ENCODE data around the gene ABLIM2.

Gene ABLIM2

DNA sequence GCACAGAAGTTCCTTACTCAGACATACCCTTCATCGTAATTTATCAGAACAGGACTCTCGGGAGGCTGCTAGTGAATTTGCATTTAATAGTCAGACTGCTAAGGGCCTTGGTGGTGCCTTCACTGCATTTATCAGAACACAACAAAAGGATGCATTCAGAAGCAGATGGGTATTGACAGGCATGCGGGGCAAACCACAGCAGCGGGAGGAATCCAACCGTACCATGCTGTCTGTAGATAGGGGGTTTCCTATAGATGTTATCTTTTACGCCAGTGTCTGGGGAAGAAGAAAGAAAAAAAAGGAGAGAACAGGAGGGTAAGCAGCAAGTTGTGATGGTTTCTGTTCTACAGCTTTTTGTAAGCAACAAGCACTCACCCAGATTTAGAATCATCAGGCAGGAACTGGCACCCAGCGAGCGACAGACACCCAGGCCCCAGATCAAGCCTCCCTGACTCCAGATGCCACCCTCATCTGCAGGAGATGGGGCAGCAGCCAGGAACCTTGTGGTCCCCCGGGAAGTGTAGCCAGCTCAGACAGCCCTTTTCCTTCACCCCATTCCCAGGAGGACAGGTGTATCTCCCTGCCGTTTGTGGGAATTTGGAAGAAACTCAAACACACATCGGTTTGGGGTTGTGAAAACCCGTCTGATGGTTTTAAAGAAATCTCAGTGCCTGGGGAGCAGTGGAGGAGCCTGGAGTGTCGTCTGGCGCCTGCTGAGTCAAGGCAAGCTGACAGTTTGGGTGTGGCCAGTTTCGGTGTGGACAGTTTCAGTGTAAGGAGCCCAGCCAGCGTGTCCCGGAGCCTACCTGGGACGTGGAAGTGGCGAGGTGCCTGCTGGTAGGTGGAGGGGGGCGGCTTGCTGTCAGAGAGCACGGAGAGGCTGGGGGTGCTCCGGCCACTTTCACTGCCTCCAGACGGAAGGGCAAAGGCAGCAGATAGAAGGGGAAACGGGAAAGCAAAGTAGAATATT is 138.9 kb downstream of the ABLIM2 start:
- DNase-seq, result no peak

DNA sequence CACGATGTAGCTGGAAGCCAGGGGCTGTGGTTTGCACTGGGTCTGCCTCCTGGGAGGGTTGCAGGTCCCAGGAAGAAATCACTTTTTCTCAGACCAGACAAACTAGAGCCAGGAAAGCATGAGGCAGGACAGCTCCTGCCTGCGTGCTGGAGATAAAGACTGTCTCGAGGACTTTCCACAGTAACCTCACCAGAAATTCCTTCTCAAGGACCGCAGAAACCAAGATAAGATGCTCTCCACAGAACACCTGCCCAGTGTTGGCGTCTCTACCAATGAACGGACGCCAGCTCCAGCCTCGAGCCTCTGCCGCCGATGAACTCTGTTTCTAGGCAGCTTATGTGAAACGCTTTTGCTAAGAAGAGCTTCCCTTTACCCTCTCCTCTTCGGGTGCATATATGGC is 142.1 kb downstream of the ABLIM2 start:
- no peak for DNase-seq

DNA sequence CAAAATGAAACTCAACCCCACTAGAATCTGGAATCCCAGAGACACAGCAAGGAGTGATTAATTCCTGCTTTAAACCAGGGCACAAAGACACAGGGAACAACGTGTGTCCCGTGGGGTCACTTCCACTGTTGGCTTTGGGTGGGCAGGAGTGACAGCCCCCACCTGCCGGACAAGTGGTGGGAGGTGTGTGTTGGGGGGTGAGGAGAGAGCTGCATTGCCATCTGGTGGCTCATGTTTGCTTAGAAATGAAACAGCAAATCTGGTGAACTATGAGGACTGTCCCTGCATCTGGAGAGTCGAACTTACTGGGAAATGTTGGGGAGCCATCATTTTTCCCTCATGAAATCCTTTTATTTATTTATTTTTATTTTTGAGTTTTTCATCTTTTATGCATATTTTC is 143.1 kb downstream of the ABLIM2 start:
- DNase-seq, result no peak

DNA sequence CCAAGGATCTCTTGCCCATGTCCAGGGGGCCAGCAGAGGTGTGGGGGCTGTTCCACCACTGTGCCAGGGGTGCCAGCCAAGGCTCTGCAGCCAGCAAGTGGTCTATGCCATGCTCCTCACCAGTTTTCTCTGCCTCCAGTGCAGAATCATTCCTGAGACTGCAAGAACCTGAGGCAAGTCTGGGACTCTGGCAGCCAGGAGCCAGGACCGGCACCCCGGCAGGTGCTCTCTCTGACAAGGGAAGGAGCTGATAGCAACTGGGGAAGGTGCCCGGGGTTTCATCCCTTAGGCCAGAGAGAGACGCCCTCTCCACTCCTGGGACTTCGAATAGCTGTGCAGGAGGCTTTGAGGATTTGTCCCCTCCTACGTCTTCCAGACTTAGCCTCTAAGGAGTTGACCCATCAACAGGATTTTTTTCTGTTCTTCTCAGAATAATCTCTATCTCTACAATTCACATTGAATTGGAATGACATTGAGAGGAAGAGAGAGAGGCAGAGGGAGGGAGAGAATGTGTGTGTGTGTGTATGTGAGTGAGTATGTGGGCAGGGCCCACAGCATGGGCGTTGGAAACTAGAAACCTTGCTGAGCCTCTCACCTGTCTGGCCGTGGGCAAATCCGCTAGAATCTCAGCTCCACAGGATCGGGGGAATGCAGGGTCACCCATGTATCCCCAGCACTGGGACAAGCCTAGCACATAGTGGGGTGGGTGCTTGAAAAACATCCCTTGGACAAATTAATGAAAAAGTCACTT is 144.5 kb downstream of the ABLIM2 start:
- no peak for DNase-seq

DNA sequence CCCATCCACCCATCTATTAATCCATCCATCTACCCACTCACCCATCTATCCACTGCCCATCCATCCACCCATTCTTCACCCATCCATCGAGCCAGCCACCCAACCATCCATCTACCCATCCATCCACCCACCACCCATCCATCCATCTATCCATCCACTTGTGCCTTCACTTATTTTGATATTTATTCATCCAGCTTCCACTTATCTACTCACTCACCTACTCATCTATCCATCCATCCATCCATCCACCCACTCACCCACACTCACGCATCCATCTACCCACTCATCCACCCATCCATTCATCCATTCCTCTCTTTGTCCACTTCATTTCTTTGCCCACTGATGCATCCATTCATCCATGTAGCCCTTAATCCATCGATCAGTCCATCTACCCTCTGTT is 146.1 kb downstream of the ABLIM2 start:
- no peak for DNase-seq

DNA sequence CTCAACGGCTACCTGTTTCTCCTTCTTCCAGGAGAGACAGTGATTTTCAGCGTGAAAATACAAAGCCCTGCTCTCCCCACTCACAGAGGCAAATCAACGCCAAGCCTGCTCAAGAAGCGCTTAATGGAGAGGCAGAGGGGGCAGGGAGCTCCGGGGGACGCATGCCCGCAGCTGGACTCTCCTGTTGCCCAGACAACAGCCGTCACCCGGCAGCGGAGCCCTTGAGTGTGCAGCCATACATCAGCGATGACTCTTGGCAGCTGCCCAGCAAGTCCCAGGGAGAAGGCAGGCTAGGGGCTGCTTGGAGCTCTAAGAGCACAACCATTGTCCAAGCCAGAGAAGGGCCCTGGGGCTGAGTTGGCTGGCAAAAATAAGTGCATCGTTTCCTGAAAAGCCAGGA is 148.0 kb downstream of the ABLIM2 start:
- peak; percentile 84 for DNase-seq

DNA sequence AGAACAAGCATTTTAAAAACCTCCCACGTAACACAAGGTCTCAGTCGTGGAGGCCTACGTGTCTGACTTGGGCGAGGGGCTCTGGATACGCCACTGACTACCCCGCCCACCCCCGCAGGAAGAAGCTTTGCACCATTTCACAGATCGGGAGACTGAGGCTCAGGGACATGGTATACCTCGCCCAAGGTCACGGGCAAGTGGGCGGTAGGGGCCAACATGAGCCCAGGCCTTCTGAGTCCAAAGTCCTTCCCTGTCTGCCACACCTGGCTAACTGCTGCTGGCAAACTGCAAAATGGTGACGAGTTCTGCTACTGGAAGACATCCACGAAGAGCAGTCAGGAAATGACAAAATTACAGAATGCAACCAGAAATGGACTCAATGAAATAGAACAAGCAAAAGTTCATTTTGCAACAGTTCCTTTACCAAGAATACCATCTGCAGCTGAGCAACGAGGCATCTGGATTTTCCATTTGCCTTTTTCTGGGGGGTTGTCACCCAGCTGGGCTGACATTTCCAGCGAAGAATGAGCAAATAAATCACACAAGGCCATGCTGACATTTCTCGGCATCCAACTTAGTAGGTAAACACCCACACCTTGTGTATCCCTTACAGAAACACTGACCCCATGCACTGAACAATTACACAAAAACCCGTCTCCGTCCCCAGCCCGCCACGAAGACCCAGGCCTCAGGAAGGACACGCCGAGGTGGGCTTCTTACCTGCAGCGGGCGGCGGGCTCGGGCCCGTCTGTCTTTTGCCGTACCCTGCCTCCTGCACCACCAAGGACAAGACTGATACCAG is 148.7 kb downstream of the ABLIM2 start:
- DNase-seq, result peak; percentile 51

DNA sequence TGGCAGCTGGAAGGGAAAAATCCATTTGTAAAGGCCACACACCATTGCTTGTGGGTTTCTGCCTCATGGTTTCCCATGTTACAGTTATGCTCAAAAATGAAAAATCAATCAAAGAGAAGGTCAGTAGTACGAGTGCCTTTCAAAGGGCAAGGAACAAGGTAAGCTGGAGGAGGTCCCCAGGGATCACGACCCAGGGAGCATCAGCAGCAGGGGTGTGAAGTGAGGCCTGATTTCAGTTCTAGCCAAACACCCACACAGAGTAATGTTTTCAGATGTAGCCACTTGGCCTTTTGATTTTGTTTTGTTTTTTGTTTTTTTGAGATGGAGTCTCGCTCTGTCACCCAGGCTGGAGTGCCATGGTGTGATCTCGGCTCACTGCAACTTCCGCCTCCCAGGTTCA is 149.5 kb downstream of the ABLIM2 start:
- DNase-seq, result no peak

DNA sequence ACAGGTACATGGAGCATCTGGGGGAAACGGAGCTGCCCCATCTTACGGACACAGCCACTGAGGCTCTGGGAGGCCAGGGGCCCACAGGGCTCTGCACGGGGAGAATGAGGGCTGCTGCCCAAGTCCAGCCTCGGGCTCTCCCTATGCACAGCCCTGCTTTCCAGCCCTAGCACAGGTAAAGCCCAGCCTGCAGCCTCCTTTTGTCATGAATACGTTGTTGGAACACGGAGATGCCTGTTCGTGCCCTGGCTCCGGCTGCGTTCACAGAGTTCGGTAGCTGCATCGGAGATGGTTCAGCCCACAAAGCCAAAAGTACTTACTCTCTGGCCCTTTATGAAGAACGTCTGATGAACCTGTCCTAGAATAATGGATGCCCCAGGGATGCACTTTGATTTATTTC is 150.2 kb downstream of the ABLIM2 start:
- no peak for DNase-seq

DNA sequence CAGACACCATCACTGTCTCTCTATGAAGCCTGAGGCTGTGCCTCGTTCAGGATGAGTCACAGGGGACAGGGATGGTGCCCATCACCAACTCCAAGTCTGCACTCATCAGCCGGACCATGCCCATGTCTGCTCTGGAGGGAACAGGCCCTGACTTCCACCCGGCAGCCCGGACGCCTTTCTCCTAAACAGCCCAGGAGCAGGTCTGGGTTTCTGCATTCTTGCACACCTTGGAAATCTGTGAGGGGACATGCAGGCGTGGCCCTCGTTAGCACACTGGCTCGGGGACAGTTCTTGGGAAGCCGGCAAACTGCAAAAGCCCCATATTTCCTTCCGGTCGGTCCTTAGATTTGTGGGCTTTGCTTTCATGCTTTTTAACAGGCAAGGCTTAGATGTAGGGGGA is 151.0 kb downstream of the ABLIM2 start:
- no peak for DNase-seq

DNA sequence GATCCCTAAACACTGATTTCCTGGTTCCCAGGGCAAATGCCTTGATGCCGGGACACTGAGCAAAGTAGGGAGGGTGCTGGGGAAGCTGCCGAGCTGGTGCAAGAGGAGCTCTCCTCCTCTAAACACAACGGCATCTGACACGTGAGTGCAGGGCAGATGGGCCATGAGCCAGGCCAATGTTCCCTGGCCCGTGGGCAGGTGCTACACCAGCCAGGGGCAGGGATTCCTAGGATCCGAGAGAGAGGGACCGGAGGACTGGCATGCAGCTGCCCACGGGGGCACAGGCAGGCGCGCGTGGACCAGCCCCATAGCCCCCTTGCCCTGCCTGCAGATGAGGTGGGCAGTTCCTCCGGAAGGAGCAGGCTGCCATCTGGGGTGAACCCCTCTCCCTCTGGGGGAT is 152.1 kb downstream of the ABLIM2 start:
- no peak for DNase-seq

DNA sequence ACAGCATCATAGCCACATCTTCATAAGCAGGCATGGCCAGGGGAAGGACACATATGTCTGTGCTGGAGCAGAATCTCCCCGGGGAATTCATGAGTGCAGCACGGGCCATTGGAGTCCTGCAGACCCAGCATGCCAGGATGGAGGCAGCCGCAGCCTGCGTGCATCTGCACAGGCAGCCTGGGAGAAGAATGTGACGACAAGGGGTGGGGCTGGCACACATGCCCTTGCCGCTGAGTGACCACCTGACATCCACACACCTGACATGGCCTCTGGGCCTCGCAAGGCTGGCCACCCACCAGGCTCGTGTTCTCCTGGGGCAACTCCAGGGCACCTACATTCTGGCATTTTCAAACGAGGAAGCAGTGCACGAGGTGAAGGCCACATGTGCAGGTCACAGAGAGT is 152.8 kb downstream of the ABLIM2 start:
- DNase-seq, result no peak

DNA sequence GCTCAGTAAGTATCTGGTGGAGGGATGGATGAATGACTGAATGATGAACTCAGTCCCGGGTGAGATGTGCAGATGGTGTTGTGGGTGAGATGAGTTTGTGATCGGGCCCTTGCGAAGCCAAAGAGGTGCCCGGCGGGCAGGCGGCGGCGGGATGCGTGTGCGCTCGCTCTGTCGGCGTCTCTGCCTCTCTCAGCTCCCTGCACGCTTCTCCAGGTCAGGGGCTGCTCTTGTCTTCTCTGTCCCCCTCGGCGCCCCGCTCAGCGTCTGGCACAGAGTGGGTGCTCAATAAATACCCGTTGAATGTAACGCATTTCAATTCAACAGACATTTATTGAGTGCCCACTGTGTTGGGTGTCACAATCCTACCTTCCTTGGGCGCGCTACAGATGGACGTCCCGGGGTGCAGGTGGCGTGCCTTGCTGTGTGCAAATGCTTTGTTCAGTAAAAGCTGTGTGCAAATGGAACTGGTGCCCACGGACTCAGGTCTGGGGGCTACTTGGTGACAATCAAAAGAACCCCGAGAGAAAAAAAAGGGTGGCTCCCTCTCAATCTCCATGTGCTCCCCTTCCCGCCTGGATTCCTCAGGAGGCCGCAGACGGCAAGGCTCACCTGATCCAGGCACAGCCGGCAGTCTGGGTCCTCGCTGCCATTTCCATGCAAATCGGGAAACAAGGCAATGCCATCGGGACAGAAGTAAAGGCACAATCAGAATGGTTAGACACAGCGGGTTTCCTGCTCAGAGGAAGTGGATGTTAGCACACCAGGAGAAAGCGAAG is 153.4 kb downstream of the ABLIM2 start:
- DNase-seq, result no peak

DNA sequence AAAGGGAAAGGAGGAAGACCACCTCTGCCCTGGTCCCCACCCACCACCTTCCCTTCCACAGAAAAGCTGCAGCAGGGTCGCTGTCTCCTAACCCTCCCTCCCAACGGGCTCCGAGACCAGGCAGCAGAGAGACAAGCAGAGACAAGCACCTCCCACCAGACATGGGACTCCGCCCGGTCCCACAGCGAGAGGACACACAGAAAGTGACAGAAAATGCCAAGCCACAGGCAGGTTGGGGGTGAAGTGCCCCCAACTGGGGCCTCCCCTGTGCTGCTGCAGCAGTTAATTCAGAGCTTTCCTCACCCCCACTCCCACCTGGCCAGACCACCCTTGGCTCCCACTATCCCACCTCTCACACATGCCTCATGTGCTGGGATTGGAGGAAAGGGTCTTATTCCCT is 154.5 kb downstream of the ABLIM2 start:
- no peak for DNase-seq

DNA sequence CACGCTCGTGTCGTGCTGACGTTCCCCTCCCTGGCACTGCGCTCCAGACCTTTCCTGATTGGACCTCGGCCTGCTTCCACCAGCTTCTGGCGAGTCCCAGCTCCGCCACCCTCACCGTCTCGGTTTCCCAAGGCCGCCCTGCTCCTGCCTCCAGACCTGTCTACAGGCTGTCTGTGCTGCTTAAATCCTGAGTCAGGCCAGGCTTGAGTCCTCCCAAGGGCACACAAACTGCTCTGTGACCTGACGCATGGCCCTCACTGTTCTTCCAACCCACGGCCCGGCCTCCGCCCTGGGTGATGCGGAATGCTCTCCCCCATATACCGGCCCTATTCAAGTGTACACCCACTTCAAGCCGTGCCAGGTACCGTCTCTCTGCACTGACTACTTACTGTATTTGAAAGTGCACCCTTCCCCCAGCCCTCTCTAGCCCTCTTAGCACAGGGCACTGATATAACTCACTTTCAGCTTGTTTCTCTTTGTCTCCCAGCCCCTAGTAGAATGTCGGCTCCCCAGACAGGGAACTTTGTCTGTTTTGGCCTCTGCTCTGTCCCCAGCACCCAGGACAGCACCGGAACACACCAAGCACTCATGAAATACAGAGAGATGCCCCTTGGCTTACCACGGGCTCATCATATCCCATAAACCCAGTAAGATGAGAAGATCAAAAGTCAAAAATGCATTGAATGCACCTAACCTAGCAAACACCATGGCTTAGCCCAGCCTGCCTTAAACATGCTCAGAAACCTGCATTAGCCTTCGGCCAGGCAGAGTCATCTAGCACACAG is 155.9 kb downstream of the ABLIM2 start:
- DNase-seq, result no peak

DNA sequence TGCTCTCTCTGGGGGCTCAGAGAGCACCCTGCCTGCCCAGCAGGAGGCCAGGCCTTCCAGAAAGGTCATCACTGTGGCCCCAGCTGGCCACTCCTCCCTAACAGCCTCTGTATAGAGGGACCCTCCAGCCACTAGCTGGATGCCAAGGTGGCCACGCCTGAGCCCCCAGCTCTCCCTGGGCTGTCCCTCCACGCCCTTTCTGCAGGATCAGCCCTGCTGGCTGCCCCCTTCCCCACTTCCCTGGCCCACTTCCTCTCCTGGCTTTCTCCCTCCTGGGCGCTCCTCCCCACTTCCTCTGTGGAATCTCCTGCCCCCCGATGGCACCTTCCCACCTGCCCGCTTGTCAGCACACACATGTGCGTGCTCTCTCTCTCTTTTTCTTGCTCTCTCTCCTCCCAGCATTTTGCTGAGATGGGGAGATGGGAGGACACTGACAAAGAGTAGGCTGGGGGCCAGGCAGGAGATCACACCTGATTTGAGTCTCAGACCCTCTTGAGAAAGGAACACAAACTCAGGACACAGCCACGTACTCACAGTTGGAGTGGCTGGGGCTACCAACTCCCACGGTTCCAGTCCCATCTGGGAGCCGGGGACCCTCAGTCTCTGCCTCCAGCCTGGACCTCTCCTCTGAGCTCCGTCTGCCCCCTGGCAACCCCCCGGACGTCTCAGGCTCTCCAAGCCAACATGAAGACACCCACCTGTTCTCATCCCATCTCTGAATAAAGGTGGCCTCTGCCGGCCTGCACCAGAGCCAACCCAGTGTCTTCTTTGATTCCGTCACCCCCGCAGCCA is 156.9 kb downstream of the ABLIM2 start:
- no peak for DNase-seq

DNA sequence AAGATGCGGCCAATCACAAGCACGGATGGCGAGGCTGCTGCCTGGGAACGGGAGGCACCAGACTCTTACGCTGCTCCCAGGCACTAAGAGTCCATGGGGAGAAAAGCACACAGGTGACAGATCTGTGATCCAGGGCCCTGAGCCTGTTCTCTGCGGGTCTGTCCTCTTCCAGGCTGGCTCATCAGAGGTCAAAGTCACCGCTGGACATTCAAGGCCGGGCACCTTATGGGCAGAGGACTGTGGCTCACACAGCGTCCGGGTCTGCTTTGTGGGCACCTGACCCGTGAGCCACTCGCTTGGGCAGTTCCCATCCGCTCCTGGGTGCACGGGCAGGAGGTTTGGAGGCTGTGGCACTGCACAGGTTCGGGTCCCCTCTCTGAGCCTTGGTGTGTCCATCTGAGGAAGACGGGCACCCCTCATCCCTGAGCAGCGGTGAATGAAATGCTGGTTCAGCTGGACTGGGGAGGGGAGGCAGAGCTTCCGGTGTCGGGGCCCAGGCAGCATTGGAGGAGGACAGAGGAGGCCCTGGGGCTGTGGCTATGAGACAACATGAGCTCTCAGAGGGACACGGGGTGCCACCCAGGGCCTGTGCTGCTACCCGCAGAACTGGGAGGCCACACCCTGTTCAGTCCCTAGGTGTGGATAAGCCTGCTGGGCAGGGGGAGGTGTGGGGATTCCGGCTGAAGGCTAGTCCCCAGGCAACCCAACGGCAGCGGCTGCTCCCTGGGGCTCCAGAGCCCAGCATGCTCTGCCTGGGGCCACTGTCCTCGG is 157.7 kb downstream of the ABLIM2 start:
- no peak for DNase-seq

DNA sequence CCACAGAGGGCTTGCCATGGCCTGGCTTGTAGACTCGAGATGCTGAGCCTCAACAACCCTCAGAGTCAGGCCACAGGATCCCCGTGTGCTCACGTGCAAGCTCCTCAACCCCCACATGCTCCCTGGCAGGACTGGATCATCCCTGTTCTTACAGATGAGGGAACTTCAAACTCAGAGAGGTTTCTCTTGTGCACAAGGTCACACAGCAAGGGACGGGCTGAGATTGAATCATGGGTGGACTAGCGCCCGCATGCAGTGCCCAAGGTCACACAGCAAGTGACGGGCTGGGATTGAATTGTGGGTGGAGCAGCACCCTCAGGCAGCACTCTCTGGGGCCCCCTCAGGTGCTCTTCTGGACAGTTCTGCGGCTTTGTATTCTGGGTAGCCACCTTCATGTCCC is 158.4 kb downstream of the ABLIM2 start:
- DNase-seq, result no peak

DNA sequence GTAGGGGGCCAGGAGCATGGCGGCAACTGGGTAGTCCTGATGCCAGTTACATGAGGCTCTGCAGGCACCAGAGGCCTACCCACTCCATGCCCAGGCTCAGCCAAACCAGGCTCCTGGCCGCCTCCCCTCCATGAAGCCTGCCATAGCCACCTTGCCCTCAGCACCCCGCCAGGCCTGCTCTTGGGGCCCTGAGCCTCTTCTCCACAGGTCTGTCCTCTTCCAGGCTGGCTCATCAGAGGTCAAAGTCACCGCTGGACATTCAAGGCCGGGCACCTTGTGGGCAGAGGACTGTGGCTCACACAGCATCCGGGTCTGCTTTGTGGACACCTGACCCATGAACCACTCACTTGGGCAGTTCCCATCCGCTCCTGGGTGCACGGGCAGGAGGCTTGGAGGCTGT is 158.9 kb downstream of the ABLIM2 start:
- no peak for DNase-seq

DNA sequence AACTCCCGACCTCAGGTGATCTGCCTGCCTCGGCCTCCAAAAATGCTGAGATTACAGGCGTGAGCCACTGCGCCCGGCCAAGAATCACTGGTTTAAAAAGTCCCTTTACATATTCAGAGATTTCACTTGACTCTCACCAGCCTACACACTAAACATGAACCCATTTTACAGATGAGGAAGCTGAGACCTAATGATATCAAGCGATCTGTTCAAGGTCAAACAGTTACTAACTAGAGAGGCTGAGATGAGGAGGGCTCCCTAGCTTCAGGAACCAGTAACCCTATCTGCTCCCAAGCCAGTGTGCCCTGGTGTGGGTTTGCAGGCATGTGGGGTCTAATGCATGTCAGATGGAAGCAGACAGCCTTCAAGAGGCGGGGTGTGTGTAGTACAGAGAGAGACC is 159.3 kb downstream of the ABLIM2 start:
- no peak for DNase-seq
